B cell (primary cell): ENCODE data around the gene MRPS6.

Experiments
- CTCF ChIP-seq: fragments of 200-600 bp; IDR thresholded peaks from one replicate; pipeline ENCODE4 v1.8.0; 2022; ENCODE audit warnings: antibody characterized with exemption, mild to moderate bottlenecking
- EZH2 ChIP-seq: IDR thresholded peaks from 2 replicates; pipeline ENCODE4 v1.6.1; 2012; ENCODE audit warnings: borderline replicate concordance, low read depth, mild to moderate bottlenecking, moderate library complexity, low read length; ENCODE audit not compliant: insufficient read depth, poor library complexity, severe bottlenecking

GRCh38 chr21:34126269-34126668 lies 52.9 kb downstream of the MRPS6 start:
- TF ChIP-seq CTCF (no peak), EZH2 (no peak)
